ENCODE results near the gene TCEAL9. TPM values are rescaled to one million over a fixed set of nuclear protein-coding genes. Genes with fewer than 3 reads are reported as not detected.
"Not testable (repeated sequence)": the region's sequence is repeated elsewhere in the genome, so short reads cannot be mapped to it uniquely, and the experiment has no call there.

TCEAL9 gene
- polyA plus RNA-seq, 3 donors, result 0.49 to 2.2 (median 0.49) TPM

DNA sequence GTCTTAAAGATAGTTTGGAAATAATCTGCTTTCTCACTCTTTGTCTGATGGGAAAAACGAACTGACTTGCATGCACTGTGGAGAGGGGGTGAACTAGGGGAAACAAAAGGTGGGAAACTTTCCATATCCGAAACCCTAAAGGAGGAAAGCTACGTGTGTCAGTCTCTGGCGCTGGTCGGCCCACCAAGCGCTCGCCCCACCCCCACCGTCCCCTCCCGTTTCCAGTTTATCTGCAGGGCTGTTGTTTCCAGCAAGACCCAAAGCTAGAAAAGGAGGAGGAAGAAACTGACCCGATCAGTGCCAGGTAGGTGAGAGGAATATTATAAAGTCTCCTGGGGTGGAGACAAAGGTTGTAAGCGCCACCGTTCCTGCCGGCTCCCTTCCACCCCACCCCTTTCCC is 552 bp downstream of the TCEAL9 start:
- Histone ChIP-seq H3K27ac (ENCODE audit: low read depth in 1 of 2, low read length in 2 of 2) (peak overlapping the region in 1 of 2 donors; percentile 48), H3K36me3 (replicated peaks in 1 of 2; ENCODE audit: control insufficient read depth in 1 of 2, insufficient read depth in 2 of 2, low read length in 2 of 2) (no peaks in the 10 kb centered on the region), H3K4me3 (replicated peaks in 1 of 3; ENCODE audit: low read depth in 2 of 3, low read length in 3 of 3) (peak overlapping the region; percentile 65 to 83 (median 70)), H3K4me2 (replicated peaks; ENCODE audit: extremely low read depth, low read length, poor library complexity, severe bottlenecking) (peak overlapping the region; percentile 89), H3K27me3 (ENCODE audit: control insufficient read depth in 2 of 2, insufficient read depth in 2 of 2, low read length in 2 of 2) (no peaks in the 10 kb centered on the region), H4K20me1 (ENCODE audit: insufficient read depth, low read length) (no peaks in the 10 kb centered on the region), H3K79me2 (ENCODE audit: insufficient read depth, low read length) (no peaks in the 10 kb centered on the region), H2AFZ (ENCODE audit: insufficient read depth, low read depth, low read length, poor library complexity, severe bottlenecking) (peak overlapping the region; percentile 87), H3K4me1 (ENCODE audit: control insufficient read depth in 1 of 2, insufficient read depth in 2 of 2, low read length in 2 of 2) (peaks cover 6% of the 10 kb centered on the region in 2 donors), H3K9me3 (replicated peaks in 1 of 2; ENCODE audit: control insufficient read depth in 1 of 2, insufficient read depth in 1 of 2, low read length in 2 of 2) (no peaks in the 10 kb centered on the region), H3K9ac (ENCODE audit: insufficient read depth, low read length, poor library complexity, severe bottlenecking) (peak overlapping the region; percentile 54)
- WGBS (ENCODE audit: insufficient coverage), result no CpG with 5 or more reads among the region's 13 CpGs
- intact Hi-C loops (cut with micrococcal nuclease), result no loop called here
- no peak for DNase-seq
- Mint-ChIP-seq H3K27me3 (ENCODE audit: low read depth in 3 of 3) (peaks cover 0 to 7% (median 0%) of the 10 kb centered on the region in 3 donors), H3K27ac (peak overlapping the region in 2 of 7 donors; percentile 16 to 83), H3K4me3 (peak overlapping the region; percentile 87 to 93), H3K9me3 (peaks cover 0 to 1% (median 0%) of the 10 kb centered on the region in 7 donors), H3K36me3 (no peaks in the 10 kb centered on the region), H3K4me1 (peaks cover 17% of the 10 kb centered on the region)
- TF ChIP-seq CTCF (IDR thresholded peaks at IDR 0.05), result no peak

DNA sequence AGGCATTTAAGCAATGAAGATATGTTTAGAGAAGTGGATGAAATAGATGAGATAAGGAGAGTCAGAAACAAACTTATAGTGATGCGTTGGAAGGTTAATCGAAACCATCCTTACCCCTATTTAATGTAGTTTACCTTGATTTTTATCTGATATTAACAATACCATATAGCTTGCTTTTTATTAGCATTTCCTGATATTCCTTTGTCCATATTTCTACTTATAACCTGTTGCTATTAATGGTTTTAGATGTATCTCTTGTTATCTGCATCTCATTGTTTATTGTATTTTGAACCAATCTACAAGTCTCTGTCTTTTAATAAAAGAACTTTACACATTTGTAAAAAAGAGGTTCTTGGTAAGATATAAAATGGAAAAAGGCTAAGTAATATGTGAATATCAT is 1.6 kb downstream of the TCEAL9 start:
- Mint-ChIP-seq H3K36me3 (no peaks in the 10 kb centered on the region), H3K4me3 (no peak overlapping the region), H3K27ac (no peak overlapping the region), H3K27me3 (ENCODE audit: low read depth in 3 of 3) (peaks cover 0 to 7% (median 0%) of the 10 kb centered on the region in 3 donors), H3K9me3 (peaks cover 0 to 1% (median 0%) of the 10 kb centered on the region in 7 donors), H3K4me1 (peaks cover 17% of the 10 kb centered on the region)
- no peaks in the 10 kb centered on the region for H3K9me3 ChIP-seq (replicated peaks in 1 of 2; ENCODE audit: control insufficient read depth in 1 of 2, insufficient read depth in 1 of 2, low read length in 2 of 2)
- H4K20me1 ChIP-seq (ENCODE audit: insufficient read depth, low read length), result no peaks in the 10 kb centered on the region
- no peak for TF ChIP-seq CTCF (IDR thresholded peaks at IDR 0.05)
- no CpG with 5 or more reads among the region's 2 CpGs for WGBS (ENCODE audit: insufficient coverage)
- no peak overlapping the region for H3K4me2 ChIP-seq (replicated peaks; ENCODE audit: extremely low read depth, low read length, poor library complexity, severe bottlenecking)
- no peak overlapping the region for H2AFZ ChIP-seq (ENCODE audit: insufficient read depth, low read depth, low read length, poor library complexity, severe bottlenecking)
- H3K4me1 ChIP-seq (ENCODE audit: control insufficient read depth in 1 of 2, insufficient read depth in 2 of 2, low read length in 2 of 2), result peaks cover 6% of the 10 kb centered on the region in 2 donors
- no peaks in the 10 kb centered on the region for H3K27me3 ChIP-seq (ENCODE audit: control insufficient read depth in 2 of 2, insufficient read depth in 2 of 2, low read length in 2 of 2)
- H3K36me3 ChIP-seq (replicated peaks in 1 of 2; ENCODE audit: control insufficient read depth in 1 of 2, insufficient read depth in 2 of 2, low read length in 2 of 2), result no peaks in the 10 kb centered on the region
- no peak overlapping the region for H3K27ac ChIP-seq (ENCODE audit: low read depth in 1 of 2, low read length in 2 of 2)
- intact Hi-C loops (cut with micrococcal nuclease), result no loop called here
- DNase-seq, result no peak
- no peak overlapping the region for H3K4me3 ChIP-seq (replicated peaks in 1 of 3; ENCODE audit: low read depth in 2 of 3, low read length in 3 of 3)
- no peak overlapping the region for H3K9ac ChIP-seq (ENCODE audit: insufficient read depth, low read length, poor library complexity, severe bottlenecking)
- H3K79me2 ChIP-seq (ENCODE audit: insufficient read depth, low read length), result no peaks in the 10 kb centered on the region

GRCh38 chrX:103359605-103360004 is 3.3 kb downstream of the TCEAL9 start:
- H3K4me1 Mint-ChIP-seq, result peaks cover 17% of the 10 kb centered on the region
- no CpG with 5 or more reads among the region's 3 CpGs for WGBS (ENCODE audit: insufficient coverage)
- H3K27ac ChIP-seq (ENCODE audit: low read depth in 1 of 2, low read length in 2 of 2); H3K4me3 Mint-ChIP-seq; H3K36me3 Mint-ChIP-seq; H4K20me1 ChIP-seq (ENCODE audit: insufficient read depth, low read length); DNase-seq; H3K27ac Mint-ChIP-seq; H3K36me3 ChIP-seq (replicated peaks in 1 of 2; ENCODE audit: control insufficient read depth in 1 of 2, insufficient read depth in 2 of 2, low read length in 2 of 2); H3K4me3 ChIP-seq (replicated peaks in 1 of 3; ENCODE audit: low read depth in 2 of 3, low read length in 3 of 3); H3K79me2 ChIP-seq (ENCODE audit: insufficient read depth, low read length); H3K9me3 Mint-ChIP-seq; H3K4me1 ChIP-seq (ENCODE audit: control insufficient read depth in 1 of 2, insufficient read depth in 2 of 2, low read length in 2 of 2); intact Hi-C loops (cut with micrococcal nuclease); H3K4me2 ChIP-seq (replicated peaks; ENCODE audit: extremely low read depth, low read length, poor library complexity, severe bottlenecking); H2AFZ ChIP-seq (ENCODE audit: insufficient read depth, low read depth, low read length, poor library complexity, severe bottlenecking); H3K9me3 ChIP-seq (replicated peaks in 1 of 2; ENCODE audit: control insufficient read depth in 1 of 2, insufficient read depth in 1 of 2, low read length in 2 of 2); H3K27me3 Mint-ChIP-seq (ENCODE audit: low read depth in 3 of 3); H3K9ac ChIP-seq (ENCODE audit: insufficient read depth, low read length, poor library complexity, severe bottlenecking); H3K27me3 ChIP-seq (ENCODE audit: control insufficient read depth in 2 of 2, insufficient read depth in 2 of 2, low read length in 2 of 2): not testable (repeated sequence)
